ENCODE measurements around the gene GALNT9. TPM values are rescaled to one million over a fixed set of nuclear protein-coding genes. Genes with fewer than 3 reads are reported as not detected.
"Not testable (repeated sequence)": the region's sequence is repeated elsewhere in the genome, so short reads cannot be mapped to it uniquely, and the experiment has no call there.

Gene GALNT9
- total RNA-seq, 1 donor from 2014 or later: 2.1 TPM

- H3K9me3 ChIP-seq (ENCODE audit: insufficient read depth, low read depth, low read length): peaks cover 14% of the 10 kb centered on the region
- no peak overlapping the region for H3K4me3 Mint-ChIP-seq (ENCODE audit: unreplicated experiment)
- no peak overlapping the region for H3K9ac ChIP-seq (ENCODE audit: low read length)
- no peaks in the 10 kb centered on the region for H3K4me1 Mint-ChIP-seq (ENCODE audit: low read depth, unreplicated experiment)
- peaks cover 8% of the 10 kb centered on the region for H3K36me3 ChIP-seq (ENCODE audit: insufficient read depth, low read length)
- H3K4me3 ChIP-seq (ENCODE audit: insufficient read depth, low read depth, low read length): no peak overlapping the region
- no peaks in the 10 kb centered on the region for H3K27me3 Mint-ChIP-seq (ENCODE audit: low read depth, unreplicated experiment)
- TF ChIP-seq EZH2 (IDR thresholded peaks at IDR 0.05; ENCODE audit: insufficient read depth, low read length) (no peak), CTCF (IDR thresholded peaks at IDR 0.05; ENCODE audit: insufficient read depth, low read depth, low read length) (no peak)
- H3K27ac Mint-ChIP-seq (ENCODE audit: unreplicated experiment): no peak overlapping the region
- no peaks in the 10 kb centered on the region for H3K27me3 ChIP-seq (ENCODE audit: insufficient read depth, low read length)
- no peak overlapping the region for H3K4me2 ChIP-seq (ENCODE audit: low read length)
- no peak overlapping the region for H2AFZ ChIP-seq (ENCODE audit: low read depth, low read length)
- no peaks in the 10 kb centered on the region for H3K9me3 Mint-ChIP-seq (ENCODE audit: unreplicated experiment)
- peaks cover 15% of the 10 kb centered on the region for H3K79me2 ChIP-seq (ENCODE audit: insufficient read depth, low read length)
- H3K36me3 Mint-ChIP-seq (ENCODE audit: low read depth, unreplicated experiment): no peaks in the 10 kb centered on the region
- H4K20me1 ChIP-seq (ENCODE audit: insufficient read depth, low read length): peaks cover 45% of the 10 kb centered on the region
- no peak for DNase-seq (ENCODE audit: low read depth)
- no peak for FAIRE-seq
- H3K27ac ChIP-seq (ENCODE audit: low read depth, low read length): no peak overlapping the region
- H3K4me1 ChIP-seq (ENCODE audit: insufficient read depth, low read length): no peaks in the 10 kb centered on the region
Observed at GRCh38 chr12:132151766-132152410, 177.5 kb downstream of the GALNT9 start.

- H3K4me2 ChIP-seq (ENCODE audit: low read length): no peak overlapping the region
- FAIRE-seq (no peak), DNase-seq (ENCODE audit: low read depth) (no peak)
- H3K79me2 ChIP-seq (ENCODE audit: insufficient read depth, low read length): peaks cover 20% of the 10 kb centered on the region
- Mint-ChIP-seq H3K4me3 (ENCODE audit: unreplicated experiment) (no peak overlapping the region), H3K27me3 (ENCODE audit: low read depth, unreplicated experiment) (no peaks in the 10 kb centered on the region), H3K9me3 (ENCODE audit: unreplicated experiment) (no peaks in the 10 kb centered on the region), H3K27ac (ENCODE audit: unreplicated experiment) (no peak overlapping the region), H3K36me3 (ENCODE audit: low read depth, unreplicated experiment) (no peaks in the 10 kb centered on the region), H3K4me1 (ENCODE audit: low read depth, unreplicated experiment) (no peaks in the 10 kb centered on the region)
- H3K4me3 ChIP-seq (ENCODE audit: insufficient read depth, low read depth, low read length): no peak overlapping the region
- H3K9ac ChIP-seq (ENCODE audit: low read length): no peak overlapping the region
- H3K4me1 ChIP-seq (ENCODE audit: insufficient read depth, low read length): no peaks in the 10 kb centered on the region
- H3K36me3 ChIP-seq (ENCODE audit: insufficient read depth, low read length): peaks cover 2% of the 10 kb centered on the region
- TF ChIP-seq EZH2 (IDR thresholded peaks at IDR 0.05; ENCODE audit: insufficient read depth, low read length) (no peak), CTCF (IDR thresholded peaks at IDR 0.05; ENCODE audit: insufficient read depth, low read depth, low read length) (no peak)
- peaks cover 7% of the 10 kb centered on the region for H3K9me3 ChIP-seq (ENCODE audit: insufficient read depth, low read depth, low read length)
- H3K27ac ChIP-seq (ENCODE audit: low read depth, low read length): no peak overlapping the region
- H3K27me3 ChIP-seq (ENCODE audit: insufficient read depth, low read length): no peaks in the 10 kb centered on the region
- no peak overlapping the region for H2AFZ ChIP-seq (ENCODE audit: low read depth, low read length)
- H4K20me1 ChIP-seq (ENCODE audit: insufficient read depth, low read length): peaks cover 45% of the 10 kb centered on the region
Observed at GRCh38 chr12:132151145-132151765, 178.1 kb downstream of the GALNT9 start.

GRCh38 chr12:132150780-132151144 is 178.6 kb downstream of the GALNT9 start:
- Mint-ChIP-seq H3K36me3 (ENCODE audit: low read depth, unreplicated experiment) (no peaks in the 10 kb centered on the region), H3K4me3 (ENCODE audit: unreplicated experiment) (no peak overlapping the region), H3K27me3 (ENCODE audit: low read depth, unreplicated experiment) (no peaks in the 10 kb centered on the region), H3K27ac (ENCODE audit: unreplicated experiment) (no peak overlapping the region), H3K4me1 (ENCODE audit: low read depth, unreplicated experiment) (peaks cover 3% of the 10 kb centered on the region), H3K9me3 (ENCODE audit: unreplicated experiment) (no peaks in the 10 kb centered on the region)
- Histone ChIP-seq H3K9ac (ENCODE audit: low read length) (no peak overlapping the region), H3K4me2 (ENCODE audit: low read length) (no peak overlapping the region), H3K4me1 (ENCODE audit: insufficient read depth, low read length) (no peaks in the 10 kb centered on the region), H3K27me3 (ENCODE audit: insufficient read depth, low read length) (no peaks in the 10 kb centered on the region), H3K4me3 (ENCODE audit: insufficient read depth, low read depth, low read length) (no peak overlapping the region), H3K9me3 (ENCODE audit: insufficient read depth, low read depth, low read length) (peaks cover 2% of the 10 kb centered on the region), H3K27ac (ENCODE audit: low read depth, low read length) (no peak overlapping the region), H3K79me2 (ENCODE audit: insufficient read depth, low read length) (peaks cover 25% of the 10 kb centered on the region), H2AFZ (ENCODE audit: low read depth, low read length) (no peak overlapping the region), H3K36me3 (ENCODE audit: insufficient read depth, low read length) (no peaks in the 10 kb centered on the region), H4K20me1 (ENCODE audit: insufficient read depth, low read length) (peaks cover 45% of the 10 kb centered on the region)
- no peak for FAIRE-seq
- DNase-seq (ENCODE audit: low read depth): no peak
- TF ChIP-seq EZH2 (IDR thresholded peaks at IDR 0.05; ENCODE audit: insufficient read depth, low read length) (no peak), CTCF (IDR thresholded peaks at IDR 0.05; ENCODE audit: insufficient read depth, low read depth, low read length) (no peak)

GRCh38 chr12:132149526-132149925 is 179.9 kb downstream of the GALNT9 start:
- H3K9me3 ChIP-seq (ENCODE audit: insufficient read depth, low read depth, low read length); H3K4me1 ChIP-seq (ENCODE audit: insufficient read depth, low read length); H3K27ac Mint-ChIP-seq (ENCODE audit: unreplicated experiment); H3K27me3 ChIP-seq (ENCODE audit: insufficient read depth, low read length); H3K4me2 ChIP-seq (ENCODE audit: low read length); H3K9ac ChIP-seq (ENCODE audit: low read length); H3K27me3 Mint-ChIP-seq (ENCODE audit: low read depth, unreplicated experiment); FAIRE-seq; H3K4me1 Mint-ChIP-seq (ENCODE audit: low read depth, unreplicated experiment); H3K4me3 ChIP-seq (ENCODE audit: insufficient read depth, low read depth, low read length); H3K36me3 ChIP-seq (ENCODE audit: insufficient read depth, low read length); H3K27ac ChIP-seq (ENCODE audit: low read depth, low read length); H3K4me3 Mint-ChIP-seq (ENCODE audit: unreplicated experiment); H2AFZ ChIP-seq (ENCODE audit: low read depth, low read length); H3K9me3 Mint-ChIP-seq (ENCODE audit: unreplicated experiment); H3K36me3 Mint-ChIP-seq (ENCODE audit: low read depth, unreplicated experiment); DNase-seq (ENCODE audit: low read depth): not testable (repeated sequence)
- H4K20me1 ChIP-seq (ENCODE audit: insufficient read depth, low read length): peaks cover 49% of the 10 kb centered on the region
- H3K79me2 ChIP-seq (ENCODE audit: insufficient read depth, low read length): peaks cover 37% of the 10 kb centered on the region

Measured in astrocyte (in vitro differentiated cells and primary cell).